ENCODE data around the gene LTF. TPM values are rescaled to one million over a fixed set of nuclear protein-coding genes. Genes with fewer than 3 reads are reported as not detected.

LTF gene
- total and polyA plus RNA-seq, 2 of the 13 experiments (the other 11 are each of a cell fraction or from before 2014, with no cell fraction given) = not detected

GRCh38 chr3:46416125-46416810 lies 48.4 kb downstream of the LTF start:
- BruUV-seq (replicated peaks) = no TSS peak
- POLR2A ChIA-PET = no interaction called here

More at GRCh38 chr3:46416125-46416810, 48.4 kb downstream of the LTF start:
- TF ChIP-seq CCAR2 (optimal IDR thresholded peaks at IDR 0.05; ENCODE audit: low read depth, low read length) (no peak), ZNF710 (CRISPR knock-in tag; IDR thresholded peaks at IDR 0.05; ENCODE audit: borderline replicate concordance) (no peak), KAT7 (CRISPR knock-in tag; IDR thresholded peaks at IDR 0.05; ENCODE audit: borderline replicate concordance) (no peak), ATM (IDR thresholded peaks at IDR 0.05; ENCODE audit: borderline replicate concordance) (no peak), ZNF619 (CRISPR knock-in tag; IDR thresholded peaks at IDR 0.05) (no peak), THAP7 (CRISPR knock-in tag; IDR thresholded peaks at IDR 0.05) (no peak), ZNF224 (CRISPR knock-in tag; IDR thresholded peaks at IDR 0.05) (no peak), POGK (CRISPR knock-in tag; conservative IDR thresholded peaks at IDR 0.05) (no peak), ZNF382 (CRISPR knock-in tag; IDR thresholded peaks at IDR 0.05; ENCODE audit: borderline replicate concordance) (no peak), ZBTB14 (CRISPR knock-in tag; IDR thresholded peaks at IDR 0.05) (no peak)
- 12% methylated on average over 10 of the region's 10 CpGs for WGBS (ENCODE audit: low lambda C conversion rate)
- H3K27me3 ChIP-seq (ENCODE audit: control insufficient read depth in 1 of 2, insufficient read depth in 2 of 2, low read length in 2 of 2) = peaks cover 1 to 5% of the 10 kb centered on the region in 2 experiments; a peak in 2 of 5 replicates
- no peak for DNase-seq (ENCODE audit: low spot score)
- H3K27ac ChIP-seq (ENCODE audit: extremely low read length, insufficient read depth, low read length) = no peak overlapping the region
- CTCF ChIA-PET (ENCODE audit: low intra/inter-chr PET ratio, low total read pairs) = no interaction called here
- no peak overlapping the region for H2AFZ ChIP-seq (ENCODE audit: low read length)
- in situ Hi-C loops (cut with HindIII; ENCODE audit: extremely low pct_ligation_motif_present, low pct_unique_long_range_greater_than_20kb) (no loop called here), intact Hi-C loops (cut with micrococcal nuclease; ENCODE audit: unreplicated experiment) (no loop called here)
- no peaks in the 10 kb centered on the region for H3K36me3 ChIP-seq (replicated peaks in 1 of 2; ENCODE audit: control insufficient read depth in 1 of 2, insufficient read depth in 2 of 2, low read length in 2 of 2)
- no peak for FAIRE-seq
- H4K20me1 ChIP-seq (ENCODE audit: insufficient read depth, low read length) = no peaks in the 10 kb centered on the region
- no peak overlapping the region for H3K4me2 ChIP-seq (ENCODE audit: low read depth, low read length)
- ATAC-seq = no peak
- H3K9me3 ChIP-seq (ENCODE audit: low read length) = no peaks in the 10 kb centered on the region
- H3K4me3 ChIP-seq (replicated peaks in 1 of 3; ENCODE audit: insufficient read depth in 1 of 3, low read depth in 2 of 3, low read length in 3 of 3) = no peak overlapping the region
- H3K9ac ChIP-seq (ENCODE audit: insufficient read depth, low read depth, low read length) = no peak overlapping the region
- H3K4me1 ChIP-seq (ENCODE audit: insufficient read depth, low read length) = no peaks in the 10 kb centered on the region
- no peaks in the 10 kb centered on the region for H3K79me2 ChIP-seq (ENCODE audit: insufficient read depth, low read length)

All from HepG2 (cell line).